AG04449 (cell line): Measurements from ENCODE around the gene RRAGC.

Source experiments
- CTCF ChIA-PET: fragments of 350-600 bp; formaldehyde crosslinking; extraction: SDS; loops from one replicate; lab custom pipeline; 2021; ENCODE audit warnings: antibody characterized with exemption; lab: Yijun Ruan, JAX
- POLR2A ChIA-PET: fragments of 400-600, 350-600 bp; formaldehyde crosslinking; extraction: SDS; loops from one replicate; lab custom pipeline; 2020; ENCODE audit warnings: antibody characterized with exemption, inconsistent platforms; lab: Yijun Ruan, JAX
- DNase-seq: peaks from one replicate; pipeline ENCODE4 v3.0.0-alpha.2; 2010; ENCODE audit warnings: low read depth, low spot score
- H3K4me3 ChIP-seq: 2 replicates; pipeline ENCODE4 v1.5.1; 2011; ENCODE audit warnings: low read depth, mild to moderate bottlenecking, control low read depth, low read length
- TF ChIP-seq, protein P1 (sequence below): IDR thresholded peaks from one replicate; pipeline ENCODE4 v1.5.1; 2011; ENCODE audit warnings: mild to moderate bottlenecking, moderate library complexity, low read length, control low read depth, inconsistent platforms; ENCODE audit not compliant: insufficient read depth; ENCODE audit errors: missing control alignments

RRAGC gene

DNA sequence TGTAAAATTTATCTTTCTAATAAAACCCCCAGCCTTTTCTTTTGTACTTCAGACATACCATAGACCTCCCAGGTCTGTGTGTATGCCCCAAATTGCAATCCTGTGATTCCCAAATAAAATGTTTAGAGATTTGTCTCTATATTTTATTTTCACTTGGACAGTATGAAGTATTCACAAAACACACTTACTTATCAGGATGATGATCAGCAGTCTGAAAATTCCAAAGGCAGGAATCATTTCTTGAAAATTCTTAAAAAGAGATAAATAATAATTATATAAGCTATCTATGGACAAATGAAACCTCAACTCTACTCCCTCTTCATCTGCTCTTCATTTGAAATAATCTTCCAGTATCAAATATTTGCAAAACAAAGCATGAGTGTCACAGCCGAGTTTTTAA lies 33.4 kb upstream of the RRAGC start:
- POLR2A ChIA-PET, result interaction anchor here (1.1 kb wide), 1 partner anchor 14 kb away, joined by 3 read pairs; no protein-coding TSS in a partner anchor
- CTCF ChIA-PET, result interaction anchor here (1.2 to 1.3 kb wide), 3 partner anchors 9 to 199 kb away, joined by 3 to 5 read pairs (median 3); partner anchors contain the start of gene GJA9

DNA sequence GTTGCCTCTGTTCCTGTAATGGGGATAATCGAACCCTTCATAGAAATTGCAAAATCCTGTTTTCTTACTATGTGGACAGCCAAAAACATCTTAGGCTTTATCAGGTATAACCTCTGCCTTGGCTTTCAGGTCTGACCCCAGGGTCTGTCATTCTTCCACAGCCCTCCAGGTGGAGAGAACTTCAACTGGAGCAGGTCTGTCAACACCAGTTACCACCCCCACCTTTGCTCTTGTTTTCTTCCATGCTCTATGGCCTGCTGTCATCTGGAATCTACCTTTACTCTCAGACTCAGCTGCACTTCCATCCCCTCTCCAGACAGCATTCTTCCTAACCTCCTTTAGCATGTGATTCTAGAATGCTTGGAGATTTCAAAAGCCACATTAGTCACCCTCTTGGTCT lies 32.2 kb upstream of the RRAGC start:
- no peak for DNase-seq
- ChIA-PET POLR2A (no interaction called here), CTCF (interaction anchor here (1.3 kb wide), 1 partner anchor 10 kb away, joined by 5 read pairs; the partner anchor contains the start of gene GJA9)
- TF ChIP-seq, protein P1, sequence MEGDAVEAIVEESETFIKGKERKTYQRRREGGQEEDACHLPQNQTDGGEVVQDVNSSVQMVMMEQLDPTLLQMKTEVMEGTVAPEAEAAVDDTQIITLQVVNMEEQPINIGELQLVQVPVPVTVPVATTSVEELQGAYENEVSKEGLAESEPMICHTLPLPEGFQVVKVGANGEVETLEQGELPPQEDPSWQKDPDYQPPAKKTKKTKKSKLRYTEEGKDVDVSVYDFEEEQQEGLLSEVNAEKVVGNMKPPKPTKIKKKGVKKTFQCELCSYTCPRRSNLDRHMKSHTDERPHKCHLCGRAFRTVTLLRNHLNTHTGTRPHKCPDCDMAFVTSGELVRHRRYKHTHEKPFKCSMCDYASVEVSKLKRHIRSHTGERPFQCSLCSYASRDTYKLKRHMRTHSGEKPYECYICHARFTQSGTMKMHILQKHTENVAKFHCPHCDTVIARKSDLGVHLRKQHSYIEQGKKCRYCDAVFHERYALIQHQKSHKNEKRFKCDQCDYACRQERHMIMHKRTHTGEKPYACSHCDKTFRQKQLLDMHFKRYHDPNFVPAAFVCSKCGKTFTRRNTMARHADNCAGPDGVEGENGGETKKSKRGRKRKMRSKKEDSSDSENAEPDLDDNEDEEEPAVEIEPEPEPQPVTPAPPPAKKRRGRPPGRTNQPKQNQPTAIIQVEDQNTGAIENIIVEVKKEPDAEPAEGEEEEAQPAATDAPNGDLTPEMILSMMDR, result no peak
- H3K4me3 ChIP-seq, result no peak overlapping the region

More for the DNA sequence above, 33.4 kb upstream of the RRAGC start:
- no peak for DNase-seq
- TF ChIP-seq, protein P1, result no peak
- no peak overlapping the region for H3K4me3 ChIP-seq

DNA sequence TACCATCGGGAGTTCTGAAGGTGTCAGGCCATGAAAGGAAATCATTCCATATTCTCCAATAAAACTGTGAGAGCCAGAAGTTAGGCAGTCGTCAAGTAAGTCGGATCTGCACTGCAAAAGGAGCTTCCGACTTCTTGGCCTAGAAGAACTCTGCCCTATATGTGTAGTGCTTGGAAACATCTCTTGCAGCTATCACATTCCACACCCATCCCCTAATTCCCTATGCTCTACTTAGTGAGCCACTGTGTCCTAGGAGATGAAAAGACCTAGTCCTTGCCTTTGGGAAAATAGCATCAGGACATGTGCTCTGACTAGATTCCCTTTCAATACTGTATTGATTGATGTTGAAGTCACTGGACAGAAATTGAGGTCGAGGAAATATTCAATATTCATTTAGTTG lies 30.0 kb upstream of the RRAGC start:
- ChIA-PET CTCF (interaction anchor here (2.5 kb wide), 1 partner anchor 203 kb away, joined by 7 read pairs; no protein-coding TSS in a partner anchor), POLR2A (no interaction called here)
- H3K4me3 ChIP-seq, result no peak overlapping the region
- no peak for DNase-seq
- TF ChIP-seq, protein P1, result no peak

DNA sequence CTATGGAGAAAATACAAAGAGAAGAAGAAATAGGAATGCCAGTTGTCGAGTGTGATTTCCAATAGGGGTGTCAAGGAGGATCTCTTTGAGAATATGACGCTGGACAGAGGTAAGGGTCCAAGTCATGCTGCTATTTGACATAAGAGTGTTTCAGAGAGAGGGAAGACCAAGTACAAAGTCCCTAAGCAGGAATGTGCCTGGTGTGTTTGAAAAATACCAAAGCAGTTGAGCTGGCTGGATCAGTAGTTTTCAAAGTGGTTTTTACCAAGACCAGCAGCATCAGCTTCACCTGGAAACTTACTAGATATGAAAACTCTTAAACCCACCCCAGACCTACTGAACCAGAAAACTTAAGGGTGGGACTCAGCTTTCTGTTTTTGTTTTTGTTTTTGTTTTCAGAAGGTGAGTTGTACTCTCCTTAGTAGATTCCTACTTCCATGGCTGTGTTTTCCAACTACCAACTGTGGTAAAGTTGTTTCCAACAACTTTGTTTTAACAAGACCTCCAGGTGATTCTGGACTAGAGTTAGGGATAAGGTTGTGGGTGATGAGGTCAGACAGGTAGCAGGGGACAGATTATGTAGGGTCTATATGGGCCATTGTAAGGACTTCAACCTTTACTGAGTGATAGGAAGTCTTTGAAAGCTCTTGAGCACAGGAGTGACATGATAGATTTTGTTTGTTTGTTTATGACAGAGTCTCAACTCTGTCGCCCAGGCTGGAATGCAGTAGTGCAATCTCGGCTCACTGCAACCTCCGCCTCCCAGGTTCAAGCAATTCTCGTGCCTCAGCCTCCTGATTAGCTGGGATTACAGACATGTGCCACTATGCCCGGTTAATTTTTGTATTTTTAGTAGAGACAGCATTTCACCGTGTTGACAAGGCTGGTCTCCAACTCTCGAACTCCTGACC lies 29.1 kb upstream of the RRAGC start:
- no peak for DNase-seq
- ChIA-PET CTCF (interaction anchor here (1.3 to 2.5 kb wide), 2 partner anchors 9 to 204 kb away, joined by 4 to 7 read pairs; no protein-coding TSS in a partner anchor), POLR2A (no interaction called here)
- H3K4me3 ChIP-seq, result no peak overlapping the region
- TF ChIP-seq, protein P1, result no peak

DNA sequence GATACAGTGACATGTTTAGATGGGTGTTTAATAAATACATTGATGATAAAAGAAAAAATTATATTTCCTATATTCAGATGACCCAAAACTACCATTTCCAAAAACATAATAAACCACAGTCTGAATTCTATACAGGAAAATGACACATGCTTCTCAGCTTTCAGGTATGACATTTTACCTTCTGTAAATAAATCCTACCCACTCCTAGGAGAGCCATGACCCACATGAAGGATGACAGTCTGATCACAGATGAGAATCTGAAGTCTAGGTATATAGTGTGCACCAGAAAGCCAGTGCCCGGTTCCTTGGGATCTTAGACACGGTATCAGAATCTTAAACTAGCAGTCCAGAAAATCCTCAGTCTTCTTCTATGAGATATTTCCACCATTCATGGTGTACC lies 25.5 kb upstream of the RRAGC start:
- ChIA-PET CTCF (no interaction called here), POLR2A (no interaction called here)
- H3K4me3 ChIP-seq, result no peak overlapping the region
- no peak for DNase-seq
- TF ChIP-seq, protein P1, result no peak

DNA sequence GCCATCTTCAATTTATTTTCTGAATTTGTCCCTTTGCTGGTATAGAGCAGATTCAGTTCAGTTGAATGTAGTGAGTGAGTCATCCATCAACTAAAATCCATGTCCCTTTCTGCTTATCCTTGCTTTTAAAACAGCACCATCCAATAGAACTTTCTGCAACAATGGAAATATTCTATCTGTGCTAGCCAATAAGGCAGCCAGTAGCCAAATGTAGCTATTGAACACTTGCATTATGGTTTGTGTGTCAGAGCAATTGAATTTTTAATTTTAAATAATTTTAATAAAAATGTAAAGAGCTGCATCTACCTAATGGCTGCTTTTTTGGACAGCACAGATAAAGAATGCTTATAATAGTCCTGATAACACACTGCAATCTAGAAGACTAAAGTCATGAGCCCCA lies 21.9 kb upstream of the RRAGC start, which contains the start of gene GJA9:
Gene GJA9 (minus strand): TSS at position 101 of the 400 bp plus-strand sequence. CDS start 5,489 bp downstream, outside the sequence.
- POLR2A ChIA-PET, result no interaction called here
- no peak within 1 kb of the TSS for H3K4me3 ChIP-seq
- TF ChIP-seq, protein P1, result no peak
- CTCF ChIA-PET, result interaction anchor here (1.3 to 1.7 kb wide), 3 partner anchors 11 to 210 kb away, joined by 4 to 6 read pairs (median 5); no protein-coding TSS in a partner anchor
- no peak for DNase-seq
